GM04503 (cell line): ENCODE data around the gene LARP6.
A peak's percentile ranks its signal among the peaks of the same experiment; 100 is the strongest.

ENCODE experiments used
- DNase-seq: peaks from one replicate; pipeline ENCODE4 v3.0.0-alpha.2; 2012; ENCODE audit warnings: low read depth

Gene LARP6

GRCh38 chr15:70794596-70795310, 59.2 kb downstream of the LARP6 start:
- DNase-seq, result no peak

- DNase-seq, result no peak
These were observed 60.3 kb downstream of the LARP6 start for GRCh38 chr15:70793694-70794093.

DNA sequence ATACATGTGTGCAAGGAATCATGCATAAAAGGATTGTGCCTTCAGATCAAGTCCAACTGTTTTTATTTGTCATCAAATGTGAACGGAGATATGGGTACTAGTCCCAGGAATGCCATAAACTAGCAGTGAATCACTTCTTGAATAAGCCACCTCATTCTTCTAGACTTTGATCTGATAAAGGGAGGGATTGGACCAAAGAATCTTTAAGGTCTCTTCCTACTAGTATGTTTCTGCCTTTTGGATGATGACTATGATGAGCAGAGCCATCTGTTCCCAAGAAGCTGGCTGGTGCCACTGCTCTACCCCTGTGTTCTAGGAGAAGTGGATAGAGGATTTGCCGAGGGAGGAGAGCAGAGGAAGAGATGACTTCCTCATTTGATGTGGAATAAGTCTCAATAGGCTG, 61.8 kb downstream of the LARP6 start:
- DNase-seq, result peak; percentile 69

DNA sequence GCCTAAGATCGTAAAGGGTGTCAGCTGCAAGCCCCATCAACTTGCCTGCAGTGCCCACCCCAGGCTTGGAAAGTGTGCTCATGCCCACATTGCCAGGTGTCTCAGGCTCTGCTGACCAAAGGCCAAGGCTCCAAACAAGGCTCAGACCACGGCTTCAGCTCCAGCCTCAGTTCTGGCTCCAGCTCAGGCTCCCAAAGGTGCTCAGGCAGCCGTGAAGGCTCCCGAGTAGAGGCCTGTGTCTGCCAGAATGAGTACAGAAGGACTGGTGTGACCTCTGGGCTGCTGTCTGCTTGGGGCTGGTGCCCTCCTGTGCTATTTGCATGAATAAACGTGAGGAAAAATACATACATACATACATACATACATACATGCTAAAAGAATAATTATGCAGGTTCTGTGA, 62.7 kb downstream of the LARP6 start:
- DNase-seq, result no peak

DNA sequence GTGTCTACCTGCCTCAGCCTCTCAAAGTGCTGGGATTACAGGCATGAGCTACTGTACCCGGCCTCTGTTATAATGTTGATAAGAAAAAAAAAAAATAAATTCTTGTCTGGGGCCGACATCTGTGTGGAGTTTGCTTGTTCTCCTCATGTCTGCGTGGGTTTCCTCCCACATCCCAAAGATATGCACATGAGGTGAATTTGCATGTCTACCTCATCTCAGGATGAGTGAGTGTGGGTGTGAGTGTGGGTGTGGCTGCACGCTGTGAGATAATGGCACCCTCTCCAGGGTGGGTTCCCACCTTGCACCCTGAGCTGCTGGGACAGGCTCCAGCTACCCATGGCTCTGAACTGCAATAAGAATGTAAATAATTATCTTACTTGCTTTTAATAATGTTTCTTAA, 64.7 kb downstream of the LARP6 start:
- DNase-seq, result no peak

- peak; percentile 57 for DNase-seq
These were observed 65.6 kb downstream of the LARP6 start for GRCh38 chr15:70788114-70789049.

DNA sequence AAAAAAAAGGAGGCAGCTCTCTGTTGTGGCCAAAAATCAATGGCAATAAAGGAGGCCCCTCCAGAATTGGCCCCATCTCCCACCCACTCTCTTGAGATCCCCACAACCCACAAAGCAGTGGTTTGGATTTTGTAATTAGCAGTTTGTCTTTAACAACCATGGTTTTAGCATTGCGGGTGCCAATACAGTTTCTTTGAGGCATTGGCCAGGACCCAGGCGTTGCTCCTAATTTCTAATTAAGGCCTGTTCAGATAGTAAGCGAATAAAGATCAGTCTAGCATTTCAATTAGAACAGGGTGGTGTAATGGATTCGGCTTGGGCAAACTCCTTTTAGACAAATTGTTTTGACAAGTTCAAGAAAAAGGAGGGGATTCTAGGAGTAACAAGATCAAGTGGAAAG, 67.0 kb downstream of the LARP6 start:
- DNase-seq, result no peak

DNA sequence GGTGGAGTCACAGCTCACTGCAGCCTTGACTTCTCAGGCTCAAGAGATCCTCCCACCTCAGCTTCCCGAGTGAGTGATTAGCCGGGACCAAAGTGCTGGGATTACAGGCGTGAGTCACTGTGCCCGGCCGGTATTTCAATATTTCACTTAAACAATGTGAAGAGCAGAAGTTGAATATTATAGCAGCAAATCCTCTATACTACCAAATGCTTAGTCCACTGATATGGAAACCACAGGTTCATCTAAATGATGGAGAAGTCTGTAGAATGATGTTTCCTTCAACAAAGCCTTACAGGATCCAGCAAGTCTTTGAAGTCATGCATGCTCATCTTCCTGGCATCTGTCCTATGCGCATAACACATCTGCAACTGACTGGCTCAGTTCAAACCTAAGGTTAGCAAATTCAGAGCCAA, 70.3 kb downstream of the LARP6 start:
- no peak for DNase-seq

GRCh38 chr15:70783041-70783440, 70.9 kb downstream of the LARP6 start:
- no peak for DNase-seq

- no peak for DNase-seq
These were observed 72.7 kb downstream of the LARP6 start for GRCh38 chr15:70781236-70781635.
